EL (cell line): ENCODE results near the gene CD9.

Experiments
- DNase-seq: peaks from one replicate; pipeline ENCODE4 v3.0.0-alpha.2; 2016

CD9 gene

GRCh38 chr12:6222078-6222654, 22.0 kb downstream of the CD9 start:
- no peak for DNase-seq

GRCh38 chr12:6223545-6223944, 23.3 kb downstream of the CD9 start:
- no peak for DNase-seq

GRCh38 chr12:6224550-6224949, 24.4 kb downstream of the CD9 start:
- DNase-seq = no peak

- no peak for DNase-seq
Observed at GRCh38 chr12:6225630-6226001, 25.4 kb downstream of the CD9 start.

GRCh38 chr12:6226002-6226678, 25.9 kb downstream of the CD9 start:
- no peak for DNase-seq

- DNase-seq = no peak
Observed at GRCh38 chr12:6226679-6227051, 26.5 kb downstream of the CD9 start.

- no peak for DNase-seq
Observed at GRCh38 chr12:6228535-6229223, 28.5 kb downstream of the CD9 start.

- DNase-seq = peak; percentile 74
Observed at GRCh38 chr12:6229224-6230218, 29.3 kb downstream of the CD9 start.

- no peak for DNase-seq
Observed at GRCh38 chr12:6230321-6231110, 30.3 kb downstream of the CD9 start.

GRCh38 chr12:6231359-6232268, 31.4 kb downstream of the CD9 start:
- no peak for DNase-seq

GRCh38 chr12:6233121-6233971, 33.1 kb downstream of the CD9 start:
- DNase-seq = no peak

GRCh38 chr12:6234214-6234613, 34.0 kb downstream of the CD9 start:
- DNase-seq = no peak

- DNase-seq = no peak
Observed at GRCh38 chr12:6234906-6235305, 34.7 kb downstream of the CD9 start.

- DNase-seq = no peak
Observed at GRCh38 chr12:6235499-6235898, 35.3 kb downstream of the CD9 start.

GRCh38 chr12:6235906-6236640, 35.9 kb downstream of the CD9 start:
- DNase-seq = no peak

- no peak for DNase-seq
Observed at GRCh38 chr12:6236641-6236940, 36.4 kb downstream of the CD9 start.

GRCh38 chr12:6237830-6238229, 37.6 kb downstream of the CD9 start:
- no peak for DNase-seq

GRCh38 chr12:6238875-6239274, 38.7 kb downstream of the CD9 start:
- no peak for DNase-seq

GRCh38 chr12:6241495-6241894, 41.3 kb downstream of the CD9 start:
- no peak for DNase-seq

GRCh38 chr12:6249580-6249979, 49.4 kb downstream of the CD9 start:
- no peak for DNase-seq
